ENCODE measurements around the gene HPS5.
"Not testable (repeated sequence)": the region's sequence is repeated elsewhere in the genome, so short reads cannot be mapped to it uniquely, and the experiment has no call there.

HPS5 gene

DNA sequence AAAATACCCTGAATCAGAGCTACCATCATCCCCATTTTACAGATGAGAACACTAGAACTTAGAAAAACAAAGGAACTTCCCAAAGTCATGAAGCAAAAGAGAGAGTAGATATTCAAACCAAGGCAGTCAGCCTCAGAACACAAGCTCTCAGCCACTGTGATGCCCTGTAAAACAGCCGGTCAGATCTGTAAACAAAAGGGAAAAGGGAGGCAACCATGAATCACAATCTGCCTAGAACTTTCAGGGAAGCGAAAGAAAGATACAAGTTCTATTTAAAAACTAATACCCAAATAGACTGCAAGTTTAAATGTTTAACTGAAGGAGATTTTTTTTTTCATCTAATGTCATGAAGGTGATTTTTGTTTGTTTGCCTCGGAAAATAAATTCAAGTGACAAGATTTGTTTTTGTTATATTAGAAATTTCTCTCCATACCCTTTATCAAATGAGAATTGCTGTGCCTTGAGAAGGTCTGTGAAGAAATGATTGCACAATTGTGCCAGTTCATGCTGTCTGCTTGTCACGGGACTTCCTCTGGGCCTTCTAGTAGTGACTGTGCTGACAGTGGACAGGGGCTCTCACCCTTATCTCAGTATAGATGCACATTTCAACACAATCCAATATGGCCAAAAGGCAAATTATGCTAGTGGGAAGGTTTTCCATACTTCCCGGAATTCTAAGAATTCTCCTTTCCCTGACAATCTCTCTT lies 44.2 kb downstream of the HPS5 start:
- Histone ChIP-seq H3K4me1 (no peaks in the 10 kb centered on the region), H3K27me3 (no peaks in the 10 kb centered on the region), H3K9me3 (no peaks in the 10 kb centered on the region), H3K4me3 (no peak overlapping the region), H3K36me3 (peaks cover 37 to 71% (median 40%) of the 10 kb centered on the region in 3 donors), H3K27ac (no peak overlapping the region)
- DNase-seq = peak in 1 of 2 donors; percentile 54
- intact Hi-C loops (cut with DNase I; ENCODE audit: low total_unique reads) = no loop called here
- TF ChIP-seq, protein P1, sequence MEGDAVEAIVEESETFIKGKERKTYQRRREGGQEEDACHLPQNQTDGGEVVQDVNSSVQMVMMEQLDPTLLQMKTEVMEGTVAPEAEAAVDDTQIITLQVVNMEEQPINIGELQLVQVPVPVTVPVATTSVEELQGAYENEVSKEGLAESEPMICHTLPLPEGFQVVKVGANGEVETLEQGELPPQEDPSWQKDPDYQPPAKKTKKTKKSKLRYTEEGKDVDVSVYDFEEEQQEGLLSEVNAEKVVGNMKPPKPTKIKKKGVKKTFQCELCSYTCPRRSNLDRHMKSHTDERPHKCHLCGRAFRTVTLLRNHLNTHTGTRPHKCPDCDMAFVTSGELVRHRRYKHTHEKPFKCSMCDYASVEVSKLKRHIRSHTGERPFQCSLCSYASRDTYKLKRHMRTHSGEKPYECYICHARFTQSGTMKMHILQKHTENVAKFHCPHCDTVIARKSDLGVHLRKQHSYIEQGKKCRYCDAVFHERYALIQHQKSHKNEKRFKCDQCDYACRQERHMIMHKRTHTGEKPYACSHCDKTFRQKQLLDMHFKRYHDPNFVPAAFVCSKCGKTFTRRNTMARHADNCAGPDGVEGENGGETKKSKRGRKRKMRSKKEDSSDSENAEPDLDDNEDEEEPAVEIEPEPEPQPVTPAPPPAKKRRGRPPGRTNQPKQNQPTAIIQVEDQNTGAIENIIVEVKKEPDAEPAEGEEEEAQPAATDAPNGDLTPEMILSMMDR (IDR thresholded peaks at IDR 0.05) = no peak

DNA sequence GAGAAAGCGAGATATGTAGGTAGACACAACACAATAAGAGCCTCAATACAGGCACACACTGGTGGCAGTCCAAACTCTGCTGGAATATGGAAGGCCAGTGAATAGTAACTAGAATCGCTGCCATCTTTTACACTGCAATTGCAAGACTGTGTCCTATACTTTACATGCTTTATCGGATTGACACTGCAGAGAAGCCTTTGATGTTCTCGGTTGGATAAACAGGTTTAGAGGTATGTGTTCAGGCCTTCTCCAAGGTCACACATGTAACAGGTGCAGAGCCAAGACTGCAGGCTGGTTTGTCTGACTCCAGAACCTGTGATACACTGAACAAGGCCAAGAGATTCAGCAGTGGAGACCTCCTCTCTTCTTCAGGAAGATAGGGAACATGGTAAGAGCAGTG lies 50.7 kb downstream of the HPS5 start:
- TF ChIP-seq, protein P1 (IDR thresholded peaks at IDR 0.05) = no peak
- DNase-seq = no peak
- no peaks in the 10 kb centered on the region for H3K27me3 ChIP-seq
- H3K4me3 ChIP-seq = no peak overlapping the region
- H3K27ac ChIP-seq = no peak overlapping the region
- peaks cover 0 to 31% (median 10%) of the 10 kb centered on the region in 3 donors for H3K36me3 ChIP-seq
- H3K9me3 ChIP-seq = no peaks in the 10 kb centered on the region
- H3K4me1 ChIP-seq = no peaks in the 10 kb centered on the region
- intact Hi-C loops (cut with DNase I; ENCODE audit: low total_unique reads) = no loop called here

DNA sequence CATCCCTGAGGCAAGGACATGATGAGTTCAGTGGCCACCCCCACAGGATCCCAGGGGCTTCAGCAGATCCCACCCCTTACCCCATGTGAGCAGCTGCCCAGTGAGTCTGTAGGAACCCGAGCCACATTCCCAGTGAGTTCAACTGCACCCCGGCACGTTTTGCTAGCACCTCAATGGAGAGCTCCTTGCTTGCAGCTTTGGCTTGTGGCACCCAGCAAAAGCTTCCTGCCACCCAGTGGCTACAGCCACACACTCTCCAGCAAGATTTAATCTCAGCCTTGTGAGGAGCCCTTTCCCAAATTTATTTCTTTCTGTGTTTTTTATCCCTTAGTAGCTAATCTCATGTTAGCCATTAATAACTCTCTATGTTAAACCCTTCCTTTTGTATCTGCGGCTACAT lies 51.8 kb downstream of the HPS5 start:
- H3K4me1 ChIP-seq = no peaks in the 10 kb centered on the region
- no peak overlapping the region for H3K27ac ChIP-seq
- H3K27me3 ChIP-seq = no peaks in the 10 kb centered on the region
- no peak for DNase-seq
- H3K36me3 ChIP-seq = peaks cover 0 to 22% (median 10%) of the 10 kb centered on the region in 3 donors
- H3K4me3 ChIP-seq = no peak overlapping the region
- intact Hi-C loops (cut with DNase I; ENCODE audit: low total_unique reads) = no loop called here
- TF ChIP-seq, protein P1 (IDR thresholded peaks at IDR 0.05) = no peak
- H3K9me3 ChIP-seq = no peaks in the 10 kb centered on the region

DNA sequence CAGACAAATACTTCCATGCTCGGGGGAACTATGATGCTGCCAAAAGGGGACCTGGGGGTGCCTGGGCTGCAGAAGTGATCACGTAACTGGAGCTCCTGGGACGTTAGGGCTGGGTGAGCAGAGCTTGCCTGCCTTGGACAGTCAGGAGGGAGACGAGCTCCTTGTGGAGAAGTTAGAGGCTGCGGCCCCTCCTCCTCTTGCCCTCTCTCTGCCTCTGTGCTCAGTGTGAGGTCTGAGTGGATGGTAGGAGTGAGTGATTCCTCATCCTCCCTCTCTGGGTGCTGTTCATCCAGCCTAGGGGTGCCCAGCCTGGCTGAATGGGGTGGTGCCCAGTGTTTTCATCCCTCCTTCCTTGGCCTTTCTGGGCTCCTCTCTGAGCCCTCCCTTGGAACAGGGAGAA lies 52.7 kb downstream of the HPS5 start:
- H3K27ac ChIP-seq; H3K4me1 ChIP-seq; intact Hi-C loops (cut with DNase I; ENCODE audit: low total_unique reads); H3K4me3 ChIP-seq; DNase-seq; H3K9me3 ChIP-seq; H3K27me3 ChIP-seq: not testable (repeated sequence)
- H3K36me3 ChIP-seq = peaks cover 0 to 20% (median 10%) of the 10 kb centered on the region in 3 donors

DNA sequence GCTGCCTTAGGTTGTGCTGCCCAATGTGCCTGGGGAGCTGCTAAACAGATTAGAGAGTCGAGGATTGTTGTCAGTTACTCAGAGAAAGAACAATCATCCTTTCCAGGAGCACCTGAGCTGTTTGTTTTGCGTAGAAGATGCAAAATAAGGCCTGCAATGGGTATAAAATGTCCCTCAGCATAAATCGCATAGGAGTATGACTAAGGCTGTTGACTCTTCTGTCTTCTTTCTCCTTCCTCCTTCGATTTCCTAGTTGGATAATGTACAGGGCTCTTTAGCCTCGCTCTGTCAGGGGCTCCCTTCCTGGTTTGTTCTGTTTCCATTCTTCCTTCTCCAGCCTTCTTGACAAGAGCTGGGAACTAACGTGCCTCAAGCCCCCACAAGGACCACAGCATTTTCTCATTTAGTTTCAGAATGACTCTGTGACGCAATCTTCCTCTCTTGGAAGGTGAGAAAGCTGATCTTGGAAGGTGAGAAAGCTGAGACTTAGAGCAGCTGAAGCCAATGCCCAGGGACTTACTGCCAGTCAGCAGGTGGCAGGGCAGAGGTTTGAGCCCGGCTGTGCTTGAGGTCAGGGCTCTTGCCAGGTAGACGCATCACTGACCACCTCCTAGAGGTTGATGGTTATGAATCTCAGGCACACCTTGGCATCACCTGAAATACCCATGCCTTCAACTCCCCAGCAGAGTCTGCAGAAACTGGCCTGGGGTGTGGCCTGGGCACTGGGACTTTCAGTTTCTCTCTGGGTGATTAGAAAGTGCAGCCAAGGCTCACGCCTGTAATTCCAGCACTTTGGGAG lies 54.4 kb downstream of the HPS5 start:
- intact Hi-C loops (cut with DNase I; ENCODE audit: low total_unique reads); H3K27me3 ChIP-seq; H3K4me3 ChIP-seq; H3K27ac ChIP-seq; H3K4me1 ChIP-seq; H3K9me3 ChIP-seq; DNase-seq: not testable (repeated sequence)
- peaks cover 0 to 13% (median 10%) of the 10 kb centered on the region in 3 donors for H3K36me3 ChIP-seq

DNA sequence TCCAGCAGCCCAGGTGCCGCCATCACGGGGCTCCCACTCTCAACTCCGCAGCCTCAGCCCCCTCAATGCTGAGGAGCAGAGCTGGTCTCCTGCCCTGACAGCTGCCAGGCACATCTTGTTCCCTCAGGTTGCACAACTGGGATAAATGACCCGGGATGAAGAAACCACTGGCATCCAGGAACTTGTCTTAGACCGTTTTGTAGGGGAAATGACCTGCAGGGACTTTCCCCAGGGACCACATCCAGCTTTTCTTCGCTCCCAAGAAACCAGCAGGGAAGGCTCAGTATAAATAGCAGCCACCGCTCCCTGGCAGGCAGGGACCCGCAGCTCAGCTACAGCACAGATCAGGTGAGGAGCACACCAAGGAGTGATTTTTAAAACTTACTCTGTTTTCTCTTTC lies 56.0 kb downstream of the HPS5 start, which contains the start of gene SAA1:
Gene SAA1 (plus strand): TSS at position 316 of the 400 bp plus-strand sequence. CDS start 624 bp downstream, outside the sequence.
- H3K4me1 ChIP-seq = no peaks in the 10 kb centered on the region
- no peaks in the 10 kb centered on the region for H3K36me3 ChIP-seq
- no peak for DNase-seq
- intact Hi-C loops (cut with DNase I; ENCODE audit: low total_unique reads) = no loop called here
- no peaks in the 10 kb centered on the region for H3K9me3 ChIP-seq
- no peak within 1 kb of the TSS for H3K4me3 ChIP-seq
- TF ChIP-seq, protein P1 (IDR thresholded peaks at IDR 0.05) = no peak
- no peak within 1 kb of the TSS for H3K27ac ChIP-seq
- H3K27me3 ChIP-seq = no peaks in the 10 kb centered on the region
